Stomach smooth muscle (tissue), 2 donors: ENCODE data around the gene GABRB2.

Source experiments
- H3K27ac ChIP-seq: one replicate; pipeline ENCODE4 v1.7.0; 2013; ENCODE audit warnings: mild to moderate bottlenecking, low read length, inconsistent platforms
- H3K27me3 ChIP-seq, 2 donors: one replicate each; pipeline ENCODE4 v1.7.0; 2013; ENCODE audit warnings: low read length in 2 of 2; ENCODE audit not compliant: insufficient read depth in 2 of 2, control insufficient read depth in 1 of 2
- H3K36me3 ChIP-seq, 2 donors: one replicate each; pipeline ENCODE4 v1.7.0; 2013; ENCODE audit warnings: low read length in 2 of 2; ENCODE audit not compliant: control insufficient read depth in 2 of 2, insufficient read depth in 2 of 2
- H3K4me1 ChIP-seq: one replicate; pipeline ENCODE4 v1.7.0; 2013; ENCODE audit warnings: low read length; ENCODE audit not compliant: control insufficient read depth, insufficient read depth
- H3K4me3 ChIP-seq, 2 donors: one replicate each; pipeline ENCODE4 v1.7.0; 2013; ENCODE audit warnings: low read length in 2 of 2
- H3K9ac ChIP-seq, 2 donors: one replicate each; pipeline ENCODE4 v1.7.0; 2013; ENCODE audit warnings: low read length in 2 of 2, mild to moderate bottlenecking in 1 of 2
- H3K9me3 ChIP-seq, 2 donors: one replicate each; pipeline ENCODE4 v1.7.0; 2013; ENCODE audit warnings: low read length in 2 of 2; ENCODE audit not compliant: control insufficient read depth in 2 of 2
- donor health status: healthy.
- donor health status: Pancreatic carcinoma.

GABRB2 gene

DNA sequence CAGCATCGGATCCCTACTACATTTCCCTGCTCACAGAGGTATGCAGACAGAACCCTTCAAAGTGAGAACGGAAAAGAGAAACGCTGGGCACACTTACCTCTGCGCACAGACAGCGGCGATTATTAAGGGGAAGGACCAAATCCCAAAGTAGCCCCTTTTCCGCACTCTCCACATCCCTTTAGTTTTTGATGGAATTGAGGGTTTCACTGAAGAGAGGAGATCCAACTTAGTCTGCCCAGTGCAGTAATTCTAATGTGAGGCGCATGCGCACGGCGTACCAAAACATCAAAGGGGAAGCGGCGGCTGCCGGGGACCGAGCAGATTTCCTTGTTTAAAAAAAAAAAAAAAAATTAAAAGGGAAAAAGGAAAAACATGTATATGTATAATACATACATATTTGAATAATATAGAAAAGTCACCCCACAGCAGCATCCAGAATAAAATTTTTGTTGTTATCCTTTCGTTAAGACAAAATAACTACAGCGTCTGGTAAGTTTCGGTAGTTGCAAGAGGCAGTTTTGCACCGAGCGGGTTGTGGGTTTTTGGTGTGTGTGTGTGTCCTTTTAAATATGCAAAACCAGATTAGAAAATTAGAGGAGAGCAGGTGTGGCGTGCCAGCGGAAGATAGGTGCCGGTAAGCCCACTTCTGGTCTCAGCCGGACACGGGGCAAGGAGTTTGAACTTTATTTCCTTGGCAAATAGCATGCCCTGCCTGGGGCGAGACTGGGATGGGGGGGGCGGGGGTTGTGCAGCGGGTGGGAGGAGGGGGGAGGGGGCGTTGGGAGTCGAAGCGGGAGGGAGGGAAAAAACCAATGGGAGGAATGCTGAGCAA lies at the start of gene GABRB2:
Gene GABRB2, minus strand, starts transcription at position 256 of the 832 bp plus-strand sequence. Its CDS starts 82 bp downstream, at position 174.
- Histone ChIP-seq H3K36me3 (no peaks in the 10 kb centered on the region), H3K27me3 (peaks cover 32 to 46% of the 10 kb centered on the region in 2 donors), H3K9me3 (no peaks in the 10 kb centered on the region), H3K9ac (no peak within 1 kb of the TSS), H3K4me3 (peak within 1 kb of the TSS; percentile 63 to 74), H3K4me1 (peaks cover 19% of the 10 kb centered on the region), H3K27ac (no peak within 1 kb of the TSS)

DNA sequence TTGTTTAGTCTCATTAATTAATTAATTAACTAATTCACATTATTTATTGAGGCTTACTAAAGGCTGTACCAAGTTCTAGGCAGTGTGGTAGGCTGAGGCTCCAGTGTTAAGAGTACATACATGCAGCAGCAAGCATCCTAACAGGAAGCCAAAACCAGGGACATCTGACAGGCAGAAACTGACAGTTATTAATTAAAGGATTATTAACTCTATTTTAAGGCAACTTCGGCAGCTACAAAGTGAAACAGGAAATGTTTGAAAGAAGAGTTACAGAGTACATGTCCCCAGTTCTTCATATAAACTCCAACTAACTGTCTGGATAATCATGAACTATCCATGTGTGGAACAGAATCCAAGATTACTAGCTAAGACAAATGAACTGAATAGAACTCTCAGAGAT lies 39.3 kb upstream of the GABRB2 start:
- Histone ChIP-seq H3K36me3 (no peaks in the 10 kb centered on the region), H3K27ac (no peak overlapping the region), H3K4me1 (no peaks in the 10 kb centered on the region), H3K4me3 (no peak overlapping the region), H3K9ac (no peak overlapping the region), H3K27me3 (no peaks in the 10 kb centered on the region), H3K9me3 (no peaks in the 10 kb centered on the region)

DNA sequence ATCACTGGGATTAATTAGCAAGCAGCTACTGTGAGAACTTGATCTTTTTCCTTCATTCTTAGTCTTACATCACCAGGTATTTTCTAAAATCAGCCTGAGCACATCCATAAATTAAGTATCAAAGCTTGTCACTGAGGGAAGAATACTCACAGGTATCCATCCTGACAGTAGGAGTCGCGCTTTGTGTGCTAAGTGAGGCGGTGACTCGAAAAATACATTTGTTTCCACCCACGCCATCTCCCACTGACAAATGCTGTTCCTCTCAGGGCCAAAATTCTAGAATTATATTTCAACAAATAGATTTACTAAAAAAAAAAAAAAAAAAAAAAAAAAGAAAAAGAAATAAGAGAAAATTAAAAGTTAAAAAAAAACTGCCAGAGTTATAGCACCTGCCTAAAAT lies 34.1 kb upstream of the GABRB2 start:
- no peak overlapping the region for H3K27ac ChIP-seq
- no peaks in the 10 kb centered on the region for H3K36me3 ChIP-seq
- no peaks in the 10 kb centered on the region for H3K4me1 ChIP-seq
- no peaks in the 10 kb centered on the region for H3K9me3 ChIP-seq
- no peaks in the 10 kb centered on the region for H3K27me3 ChIP-seq
- no peak overlapping the region for H3K9ac ChIP-seq
- H3K4me3 ChIP-seq, result no peak overlapping the region

DNA sequence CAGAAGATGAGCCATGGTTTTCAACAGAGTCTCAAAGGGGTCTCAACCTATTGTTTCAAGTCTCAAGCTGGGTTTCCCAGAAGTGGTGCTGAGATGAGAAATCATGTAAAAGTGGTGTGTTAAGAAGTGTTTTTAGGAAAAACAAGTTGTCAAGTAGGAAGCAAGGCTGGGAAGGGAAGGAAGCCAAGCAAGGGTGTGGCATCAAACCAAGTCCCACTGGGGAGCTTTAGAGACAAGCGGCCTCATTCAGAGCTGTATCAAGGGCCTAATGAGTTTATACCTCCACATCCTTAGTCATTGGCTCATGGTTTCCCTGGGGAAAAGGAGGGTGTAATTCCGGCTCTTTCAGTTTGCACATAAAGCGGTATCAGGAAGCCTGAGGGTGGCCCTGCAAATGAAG lies 26.4 kb upstream of the GABRB2 start:
- Histone ChIP-seq H3K36me3 (no peaks in the 10 kb centered on the region), H3K9me3 (no peaks in the 10 kb centered on the region), H3K27ac (no peak overlapping the region), H3K4me3 (no peak overlapping the region), H3K27me3 (no peaks in the 10 kb centered on the region), H3K4me1 (no peaks in the 10 kb centered on the region), H3K9ac (no peak overlapping the region)

DNA sequence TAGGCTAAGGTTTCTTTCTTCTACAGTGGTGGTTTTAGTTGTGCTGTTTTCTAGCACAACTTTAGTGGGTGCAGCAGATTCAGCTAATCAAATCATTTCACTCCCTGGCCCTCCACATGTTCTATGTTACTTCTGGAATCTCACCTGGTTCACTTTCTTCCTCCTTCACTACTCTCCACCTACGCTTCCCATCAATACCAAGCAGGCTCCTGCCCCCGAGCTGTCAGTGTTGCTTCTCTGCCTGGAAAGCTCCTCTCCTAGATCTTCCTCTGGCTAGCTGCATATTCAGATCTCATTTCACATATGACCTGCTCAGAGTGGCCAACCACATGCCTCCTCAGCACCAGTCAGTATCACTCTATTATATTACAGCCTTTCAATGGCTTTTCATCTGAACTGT lies 19.6 kb upstream of the GABRB2 start:
- Histone ChIP-seq H3K4me1 (no peaks in the 10 kb centered on the region), H3K27ac (no peak overlapping the region), H3K4me3 (no peak overlapping the region), H3K36me3 (no peaks in the 10 kb centered on the region), H3K9me3 (no peaks in the 10 kb centered on the region), H3K27me3 (no peaks in the 10 kb centered on the region), H3K9ac (no peak overlapping the region)

DNA sequence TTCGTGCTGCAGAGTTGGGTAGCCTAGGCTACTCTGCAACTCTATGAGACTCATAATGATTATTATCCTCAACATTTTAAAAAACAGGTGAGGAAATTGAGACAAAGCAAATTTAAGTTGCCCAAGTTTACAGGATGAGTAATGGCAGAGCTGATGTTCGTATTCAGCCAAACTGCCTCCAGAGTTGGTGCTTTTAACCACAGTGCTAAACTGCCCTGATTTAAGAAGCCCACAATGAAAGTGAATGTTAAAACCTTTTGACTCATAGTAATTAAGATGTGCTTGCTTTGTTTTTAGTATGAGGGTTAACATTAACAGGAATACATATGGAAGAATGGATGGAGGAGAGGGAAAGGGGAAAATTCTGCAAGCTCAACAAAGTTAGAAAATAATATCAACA lies 15.9 kb upstream of the GABRB2 start:
- Histone ChIP-seq H3K9me3 (no peaks in the 10 kb centered on the region), H3K27ac (no peak overlapping the region), H3K36me3 (no peaks in the 10 kb centered on the region), H3K4me1 (no peaks in the 10 kb centered on the region), H3K4me3 (no peak overlapping the region), H3K27me3 (no peaks in the 10 kb centered on the region), H3K9ac (no peak overlapping the region)

DNA sequence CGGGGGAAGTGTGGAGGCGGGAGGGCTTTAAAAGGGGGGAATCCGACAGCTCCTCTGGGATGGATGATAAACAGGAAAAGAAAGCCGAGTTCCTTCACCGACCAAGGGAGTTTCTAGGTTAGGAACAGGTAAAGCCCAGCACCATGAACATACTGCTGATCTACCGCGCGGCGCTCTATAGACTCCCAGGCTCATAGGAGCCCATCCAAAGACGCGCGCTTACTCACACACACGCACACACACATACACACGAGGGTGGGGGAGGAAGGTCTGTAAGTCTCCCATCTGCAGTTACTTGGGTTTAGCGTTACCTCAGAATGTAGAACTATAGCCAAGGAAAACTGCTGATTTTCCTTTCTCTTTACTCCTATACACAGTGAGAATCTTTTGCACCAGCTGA lies 2.6 kb upstream of the GABRB2 start:
- Histone ChIP-seq H3K27ac (no peak overlapping the region), H3K27me3 (peaks cover 32 to 43% of the 10 kb centered on the region in 2 donors), H3K36me3 (no peaks in the 10 kb centered on the region), H3K4me3 (no peak overlapping the region), H3K9me3 (no peaks in the 10 kb centered on the region), H3K4me1 (peaks cover 19% of the 10 kb centered on the region), H3K9ac (no peak overlapping the region)

DNA sequence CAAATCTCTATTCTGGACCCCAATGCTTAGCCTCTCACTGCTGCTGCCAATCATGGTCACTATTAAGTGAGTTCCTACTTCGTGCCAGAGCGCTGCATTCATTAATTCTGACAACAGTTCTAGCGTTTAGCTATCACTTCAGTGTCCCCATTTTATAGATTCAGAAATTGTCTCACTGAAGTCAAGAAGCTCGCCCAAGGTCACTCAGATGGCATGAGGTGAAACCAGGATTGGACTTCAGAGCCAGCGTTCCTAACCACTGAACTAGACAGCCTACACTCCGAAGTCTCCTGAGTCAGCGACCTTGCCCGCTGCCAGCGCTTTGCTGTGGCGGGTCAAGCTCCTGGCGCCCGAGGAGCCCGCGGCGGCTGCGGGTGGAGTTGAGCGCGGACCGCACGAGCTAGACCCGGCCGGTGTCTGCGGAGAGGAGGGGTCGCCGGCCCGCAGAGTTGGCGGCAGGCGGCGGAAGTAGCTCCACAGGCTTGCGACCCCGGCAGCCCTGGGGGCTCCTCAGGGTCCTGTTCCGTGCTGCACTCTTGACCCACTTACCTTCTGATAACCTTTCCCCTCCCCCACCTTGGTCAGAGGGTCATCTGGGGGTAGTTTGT lies 2.1 kb upstream of the GABRB2 start:
- Histone ChIP-seq H3K27me3 (peaks cover 32 to 43% of the 10 kb centered on the region in 2 donors), H3K9me3 (no peaks in the 10 kb centered on the region), H3K9ac (no peak overlapping the region), H3K36me3 (no peaks in the 10 kb centered on the region), H3K27ac (no peak overlapping the region), H3K4me3 (peak overlapping the region; percentile 60 to 69), H3K4me1 (peaks cover 19% of the 10 kb centered on the region)

DNA sequence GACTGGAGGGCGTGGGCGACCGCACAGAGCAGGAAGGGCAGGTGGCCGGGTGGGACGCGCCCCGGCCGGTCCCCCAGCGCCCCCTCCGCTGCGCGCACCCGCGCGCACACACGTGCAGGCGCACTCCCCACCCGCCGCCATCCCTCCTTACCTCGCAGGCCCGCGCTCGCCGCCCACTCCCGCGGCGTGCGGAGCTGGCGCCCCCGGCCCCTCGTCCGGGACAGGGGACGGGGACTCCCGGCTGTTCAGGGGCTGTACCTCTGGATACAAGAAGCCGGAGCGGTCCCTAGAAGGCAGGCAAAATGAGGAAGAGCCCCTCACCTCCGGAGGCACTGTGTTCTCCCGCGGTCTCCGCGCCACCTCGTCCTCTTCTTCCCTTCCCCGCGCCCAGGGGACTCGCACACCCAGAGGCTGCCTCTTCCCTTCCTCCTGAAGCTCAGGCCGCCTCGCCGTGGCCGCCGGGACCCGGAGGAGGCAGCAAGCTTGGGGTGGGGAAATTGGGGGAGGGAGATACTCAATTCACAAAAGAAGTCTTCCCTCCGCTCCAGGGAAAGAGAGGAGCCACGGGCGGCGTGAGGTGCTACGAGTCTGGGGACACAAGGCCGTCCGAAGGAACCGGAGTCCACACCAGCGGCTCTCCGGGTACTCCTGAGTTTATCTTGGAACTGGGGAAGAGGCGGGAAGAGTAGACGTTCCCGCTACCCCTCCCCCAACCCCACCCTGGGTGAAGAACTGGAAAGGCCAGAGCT lies 1.4 kb upstream of the GABRB2 start:
- H3K27ac ChIP-seq, result no peak overlapping the region
- H3K36me3 ChIP-seq, result no peaks in the 10 kb centered on the region
- H3K9ac ChIP-seq, result no peak overlapping the region
- peak overlapping the region; percentile 60 to 69 for H3K4me3 ChIP-seq
- H3K27me3 ChIP-seq, result peaks cover 32 to 45% of the 10 kb centered on the region in 2 donors
- peaks cover 19% of the 10 kb centered on the region for H3K4me1 ChIP-seq
- H3K9me3 ChIP-seq, result no peaks in the 10 kb centered on the region

DNA sequence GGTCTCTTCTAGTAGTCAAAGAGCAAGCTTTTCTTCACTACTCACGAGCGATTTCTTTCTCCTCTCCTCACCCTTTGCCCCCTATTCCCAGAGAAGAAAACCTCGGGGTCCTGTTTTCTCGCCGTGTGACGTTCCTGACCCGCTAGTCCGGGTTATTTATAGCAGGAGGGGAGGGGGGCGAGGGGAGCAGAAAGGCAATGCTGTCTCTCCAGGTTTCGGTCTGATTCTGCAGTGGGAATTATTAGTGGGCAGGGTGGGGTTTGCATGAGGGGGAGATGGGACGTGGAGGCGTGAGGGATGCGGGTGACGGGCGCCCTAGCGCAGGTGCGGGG lies 847 bp upstream of the GABRB2 start:
- peaks cover 32 to 46% of the 10 kb centered on the region in 2 donors for H3K27me3 ChIP-seq
- H3K4me3 ChIP-seq, result peak overlapping the region; percentile 60 to 69
- H3K4me1 ChIP-seq, result peaks cover 19% of the 10 kb centered on the region
- H3K27ac ChIP-seq, result no peak overlapping the region
- no peak overlapping the region for H3K9ac ChIP-seq
- no peaks in the 10 kb centered on the region for H3K9me3 ChIP-seq
- H3K36me3 ChIP-seq, result no peaks in the 10 kb centered on the region
